ENCODE data around the gene PCCA.
"Not testable (repeated sequence)": the region's sequence is repeated elsewhere in the genome, so short reads cannot be mapped to it uniquely, and the experiment has no call there.

- not testable (repeated sequence) for TF ChIP-seq HDAC2 (IDR thresholded peaks at IDR 0.05); REST (IDR thresholded peaks at IDR 0.05); EP300 (IDR thresholded peaks at IDR 0.05); CTCF (IDR thresholded peaks at IDR 0.05); MYC (IDR thresholded peaks at IDR 0.05; ENCODE audit: borderline replicate concordance, low read length); MAZ (IDR thresholded peaks at IDR 0.05; ENCODE audit: borderline replicate concordance, low read depth, low read length)
Measured at GRCh38 chr13:100388150-100388549, 299.3 kb downstream of the PCCA start.

Data from A549 (cell line).